RWPE2 (cell line): ENCODE measurements around the gene ALDH2.

ENCODE experiments used
- ATAC-seq: fragments of 200-7000 bp; cut with Tn5 transposase; 3 replicates; pipeline ENCODE4 v1.9.1; 2021; ENCODE audit warnings: low read depth
- DNase-seq: peaks from one replicate; pipeline ENCODE4 v3.0.0-alpha.2; 2020; ENCODE audit warnings: low spot score
- H3K27ac ChIP-seq: fragments of 450-650 bp; 2 replicates; pipeline ENCODE4 v1.5.1; 2017; ENCODE audit warnings: mild to moderate bottlenecking; ENCODE audit not compliant: poor library complexity, severe bottlenecking
- H3K27me3 ChIP-seq: fragments of 250-450 bp; sonication (Bioruptor Pico); 2 replicates; pipeline ENCODE4 v1.5.1; 2021; ENCODE audit warnings: mild to moderate bottlenecking, moderate library complexity; ENCODE audit not compliant: insufficient read depth, poor library complexity, severe bottlenecking
- H3K36me3 ChIP-seq: fragments of 250-450 bp; sonication (Bioruptor Pico); 2 replicates; pipeline ENCODE4 v1.5.1; 2020; ENCODE audit warnings: low read depth, mild to moderate bottlenecking, moderate library complexity
- H3K4me1 ChIP-seq: fragments of 250-450 bp; sonication (Bioruptor Pico); 2 replicates; pipeline ENCODE4 v1.5.1; 2021; ENCODE audit warnings: mild to moderate bottlenecking, moderate library complexity; ENCODE audit not compliant: insufficient read depth, poor library complexity, severe bottlenecking
- H3K4me3 ChIP-seq: fragments of 250-450 bp; sonication (Bioruptor Pico); 2 replicates; pipeline ENCODE4 v1.5.1; 2021; ENCODE audit warnings: mild to moderate bottlenecking, moderate library complexity; ENCODE audit not compliant: severe bottlenecking
- H3K9me3 ChIP-seq: fragments of 250-450 bp; sonication (Bioruptor Pico); 2 replicates; pipeline ENCODE4 v1.5.1; 2021; ENCODE audit warnings: mild to moderate bottlenecking, moderate library complexity; ENCODE audit not compliant: severe bottlenecking
- TF ChIP-seq, protein P1 (sequence below): fragments of 450-650 bp; IDR thresholded peaks from one replicate; pipeline ENCODE4 v1.5.1; 2017; ENCODE audit warnings: mild to moderate bottlenecking, moderate library complexity; ENCODE audit not compliant: poor library complexity, severe bottlenecking

The ALDH2 gene

DNA sequence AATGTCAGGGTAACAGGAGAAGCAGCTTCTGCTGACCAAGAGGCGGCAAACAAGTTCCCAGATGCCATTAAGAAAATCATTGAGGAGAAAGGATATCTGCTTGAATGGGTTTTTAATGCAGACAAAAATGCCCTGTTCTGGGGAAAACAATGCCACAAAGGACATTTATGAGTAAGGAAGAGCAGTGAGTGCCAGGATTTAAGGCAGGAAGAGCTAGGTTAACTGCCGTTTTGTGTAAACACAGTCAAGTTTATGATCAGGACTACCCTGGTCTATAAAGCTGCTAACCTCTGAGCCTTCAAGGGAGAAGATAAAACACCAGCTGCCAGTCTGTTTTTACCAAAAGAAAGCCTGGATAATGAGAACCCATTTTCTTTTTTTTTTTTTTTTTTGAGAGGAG is 83.8 kb downstream of the ALDH2 start:
- Histone ChIP-seq H3K4me3 (no peak overlapping the region), H3K36me3 (peaks cover 32% of the 10 kb centered on the region), H3K9me3 (peaks cover 3% of the 10 kb centered on the region), H3K4me1 (peaks cover 3% of the 10 kb centered on the region), H3K27ac (no peak overlapping the region), H3K27me3 (no peaks in the 10 kb centered on the region)
- ATAC-seq = no peak
- DNase-seq = no peak
- TF ChIP-seq, protein P1, sequence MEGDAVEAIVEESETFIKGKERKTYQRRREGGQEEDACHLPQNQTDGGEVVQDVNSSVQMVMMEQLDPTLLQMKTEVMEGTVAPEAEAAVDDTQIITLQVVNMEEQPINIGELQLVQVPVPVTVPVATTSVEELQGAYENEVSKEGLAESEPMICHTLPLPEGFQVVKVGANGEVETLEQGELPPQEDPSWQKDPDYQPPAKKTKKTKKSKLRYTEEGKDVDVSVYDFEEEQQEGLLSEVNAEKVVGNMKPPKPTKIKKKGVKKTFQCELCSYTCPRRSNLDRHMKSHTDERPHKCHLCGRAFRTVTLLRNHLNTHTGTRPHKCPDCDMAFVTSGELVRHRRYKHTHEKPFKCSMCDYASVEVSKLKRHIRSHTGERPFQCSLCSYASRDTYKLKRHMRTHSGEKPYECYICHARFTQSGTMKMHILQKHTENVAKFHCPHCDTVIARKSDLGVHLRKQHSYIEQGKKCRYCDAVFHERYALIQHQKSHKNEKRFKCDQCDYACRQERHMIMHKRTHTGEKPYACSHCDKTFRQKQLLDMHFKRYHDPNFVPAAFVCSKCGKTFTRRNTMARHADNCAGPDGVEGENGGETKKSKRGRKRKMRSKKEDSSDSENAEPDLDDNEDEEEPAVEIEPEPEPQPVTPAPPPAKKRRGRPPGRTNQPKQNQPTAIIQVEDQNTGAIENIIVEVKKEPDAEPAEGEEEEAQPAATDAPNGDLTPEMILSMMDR = no peak

DNA sequence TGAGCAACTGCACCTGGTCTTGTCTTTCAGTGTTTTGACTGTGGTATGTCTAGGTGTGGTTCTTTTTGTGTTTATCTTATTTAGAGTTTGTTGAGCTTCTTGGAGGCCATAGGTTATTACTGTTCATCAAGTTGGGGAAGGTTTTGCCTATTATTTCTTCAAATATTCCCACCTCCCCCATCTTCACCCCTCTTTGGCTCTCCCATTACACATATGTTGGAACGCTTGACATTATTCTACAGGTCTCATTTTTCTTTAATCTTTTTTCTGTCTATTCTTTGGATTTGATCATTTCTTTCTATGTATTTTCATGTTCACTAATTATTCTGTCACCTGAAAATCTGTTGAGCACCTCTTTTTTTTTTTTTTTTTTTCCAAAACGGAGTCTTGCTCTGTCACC is 91.5 kb downstream of the ALDH2 start:
- TF ChIP-seq, protein P1 = no peak
- H3K4me3 ChIP-seq = no peak overlapping the region
- H3K4me1 ChIP-seq = no peaks in the 10 kb centered on the region
- no peak for DNase-seq
- no peak overlapping the region for H3K27ac ChIP-seq
- no peak for ATAC-seq
- no peaks in the 10 kb centered on the region for H3K9me3 ChIP-seq
- H3K27me3 ChIP-seq = no peaks in the 10 kb centered on the region
- peaks cover 4% of the 10 kb centered on the region for H3K36me3 ChIP-seq

DNA sequence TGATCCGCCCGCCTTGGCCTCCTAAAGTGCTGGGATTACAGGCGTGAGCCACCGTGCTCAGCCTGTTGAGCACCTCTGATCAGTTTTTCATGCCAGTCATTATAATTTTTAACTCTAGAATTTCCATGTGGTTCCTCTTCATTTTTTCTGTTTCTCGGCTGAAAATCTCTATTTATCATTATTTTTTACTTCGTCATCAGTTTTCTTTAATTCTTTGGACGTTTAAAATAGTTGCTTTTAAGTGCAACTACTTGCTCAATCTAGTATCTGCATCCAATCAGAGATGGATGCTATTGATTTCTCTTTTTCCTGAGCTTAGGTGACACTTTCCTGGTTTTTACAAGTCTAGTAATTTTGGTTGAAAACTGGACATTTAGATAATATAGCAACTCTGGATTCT is 92.0 kb downstream of the ALDH2 start:
- no peaks in the 10 kb centered on the region for H3K4me1 ChIP-seq
- peaks cover 4% of the 10 kb centered on the region for H3K36me3 ChIP-seq
- TF ChIP-seq, protein P1 = no peak
- ATAC-seq (no peak), DNase-seq (no peak)
- H3K4me3 ChIP-seq = no peak overlapping the region
- no peak overlapping the region for H3K27ac ChIP-seq
- H3K9me3 ChIP-seq = no peaks in the 10 kb centered on the region
- H3K27me3 ChIP-seq = no peaks in the 10 kb centered on the region

DNA sequence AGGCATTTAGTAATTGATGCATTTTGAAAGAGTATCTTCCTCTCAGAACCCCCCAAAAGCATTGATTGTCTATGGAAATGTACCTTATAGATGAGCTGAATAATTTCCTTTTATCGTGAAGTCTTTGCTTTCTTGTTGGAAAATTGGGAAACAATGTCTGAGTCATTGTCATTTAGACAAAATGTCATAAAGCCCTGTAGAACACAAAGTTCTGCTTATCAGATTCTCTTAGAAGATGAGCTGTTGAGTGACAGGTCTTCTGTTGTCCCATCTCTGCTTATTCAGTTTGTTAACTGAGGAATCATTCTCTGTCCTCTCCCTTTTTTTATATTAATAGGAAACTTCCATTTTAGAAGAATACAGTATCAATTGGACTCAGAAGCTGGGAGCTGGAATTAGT is 98.2 kb downstream of the ALDH2 start:
- Histone ChIP-seq H3K9me3 (no peaks in the 10 kb centered on the region), H3K27me3 (no peaks in the 10 kb centered on the region), H3K4me3 (no peak overlapping the region), H3K4me1 (no peaks in the 10 kb centered on the region), H3K36me3 (peaks cover 51% of the 10 kb centered on the region), H3K27ac (no peak overlapping the region)
- ATAC-seq (no peak), DNase-seq (no peak)
- TF ChIP-seq, protein P1 = no peak
